Measurements from ENCODE around the gene PDE4D.
"Not testable (repeated sequence)": the region's sequence is repeated elsewhere in the genome, so short reads cannot be mapped to it uniquely, and the experiment has no call there.

Gene PDE4D

GRCh38 chr5:59497207-59497606 is 396.3 kb downstream of the PDE4D start:
- DNase-seq = no peak

- no peak for DNase-seq
Observed at GRCh38 chr5:59496524-59497134, 396.9 kb downstream of the PDE4D start.

- no peak for DNase-seq
Observed at GRCh38 chr5:59491945-59492344, 401.6 kb downstream of the PDE4D start.

- DNase-seq = no peak
Observed at GRCh38 chr5:59489551-59489950, 404.0 kb downstream of the PDE4D start.

GRCh38 chr5:59487772-59488729 is 405.5 kb downstream of the PDE4D start:
- DNase-seq = no peak

- no peak for DNase-seq
Observed at GRCh38 chr5:59487068-59487686, 406.3 kb downstream of the PDE4D start.

- no peak for DNase-seq
Observed at GRCh38 chr5:59486508-59486907, 407.0 kb downstream of the PDE4D start.

GRCh38 chr5:59485629-59486439 is 407.7 kb downstream of the PDE4D start:
- no peak for DNase-seq

- no peak for DNase-seq
Observed at GRCh38 chr5:59485107-59485506, 408.4 kb downstream of the PDE4D start.

- DNase-seq = no peak
Observed at GRCh38 chr5:59484618-59485017, 408.9 kb downstream of the PDE4D start.

GRCh38 chr5:59483971-59484472 is 409.5 kb downstream of the PDE4D start:
- DNase-seq = no peak

GRCh38 chr5:59479086-59479485 is 414.4 kb downstream of the PDE4D start:
- DNase-seq = no peak

GRCh38 chr5:59474324-59474723 is 419.2 kb downstream of the PDE4D start:
- no peak for DNase-seq

GRCh38 chr5:59473611-59474010 is 419.9 kb downstream of the PDE4D start:
- no peak for DNase-seq

- no peak for DNase-seq
Observed at GRCh38 chr5:59471463-59471862, 422.1 kb downstream of the PDE4D start.

- no peak for DNase-seq
Observed at GRCh38 chr5:59467969-59468368, 425.6 kb downstream of the PDE4D start.

- DNase-seq = no peak
Observed at GRCh38 chr5:59466271-59466670, 427.3 kb downstream of the PDE4D start.

GRCh38 chr5:59464969-59465368 is 428.6 kb downstream of the PDE4D start:
- no peak for DNase-seq

- DNase-seq = not testable (repeated sequence)
Observed at GRCh38 chr5:59463618-59464166, 429.8 kb downstream of the PDE4D start.

GRCh38 chr5:59462956-59463355 is 430.6 kb downstream of the PDE4D start:
- no peak for DNase-seq

- no peak for DNase-seq
Observed at GRCh38 chr5:59460368-59461153, 433.0 kb downstream of the PDE4D start.

All from NCI-H2081 treated with DMSO at 0.1 percent for 48 hours (cell line).